CD14-positive monocyte (primary cell): ENCODE results near the gene CYLD. TPM values are rescaled to one million over a fixed set of nuclear protein-coding genes. Genes with fewer than 3 reads are reported as not detected.

Experiments
- DNase-seq, 3 donors: peaks; one replicate each; pipeline ENCODE4 v3.0.0-alpha.2; 2011 to 2022
- H2AFZ ChIP-seq: 2 replicates; pipeline ENCODE4 v1.6.0; 2012; ENCODE audit warnings: mild to moderate bottlenecking, low read depth, low read length, inconsistent platforms; ENCODE audit not compliant: insufficient read depth, poor library complexity, severe bottlenecking
- H3K27ac ChIP-seq, 2 donors: 1 replicate in 1 of 2; 2 replicates in 1 of 2; pipeline ENCODE4 v1.5.1; 2012 to 2013; ENCODE audit warnings: low read length in 2 of 2, control low read depth in 1 of 2, inconsistent platforms in 1 of 2, low read depth in 1 of 2, mild to moderate bottlenecking in 1 of 2
- H3K27me3 ChIP-seq, 2 donors: one replicate each; pipeline versions ENCODE4 v1.6.0 to v1.6.1; 2011 to 2013; ENCODE audit warnings: low read length in 2 of 2; ENCODE audit not compliant: control insufficient read depth in 2 of 2, insufficient read depth in 2 of 2
- H3K36me3 ChIP-seq, 2 donors: replicated peaks in 1 of 2; 1 replicate in 1 of 2; 2 replicates in 1 of 2; pipeline versions ENCODE4 v1.5.1 to v1.6.1; 2012 to 2013; ENCODE audit warnings: low read length in 2 of 2, control low read depth in 1 of 2, inconsistent platforms in 1 of 2, mild to moderate bottlenecking in 1 of 2; ENCODE audit not compliant: insufficient read depth in 2 of 2, control insufficient read depth in 1 of 2
- H3K4me1 ChIP-seq, 2 donors: 1 replicate in 1 of 2; 2 replicates in 1 of 2; pipeline versions ENCODE4 v1.5.1 to v1.6.1; 2012 to 2013; ENCODE audit warnings: low read length in 2 of 2, control low read depth in 1 of 2, inconsistent platforms in 1 of 2, mild to moderate bottlenecking in 1 of 2, moderate library complexity in 1 of 2; ENCODE audit not compliant: insufficient read depth in 2 of 2, control insufficient read depth in 1 of 2
- H3K4me2 ChIP-seq: replicated peaks from 2 replicates; pipeline ENCODE3; 2012; ENCODE audit warnings: low read length, moderate library complexity, mild to moderate bottlenecking; ENCODE audit not compliant: poor library complexity, severe bottlenecking; ENCODE audit errors: extremely low read depth
- H3K4me3 ChIP-seq, 3 experiments: fragments of 200-600 bp in 1 of 3; sonication (generic) in 1 of 3; replicated peaks in 1 of 3; 1 replicate in 2 of 3; 2 replicates in 1 of 3; pipeline ENCODE4 v1.5.1; 2011 to 2013; ENCODE audit warnings: low read length in 3 of 3, mild to moderate bottlenecking in 3 of 3, control low read depth in 2 of 3, low read depth in 2 of 3, inconsistent platforms in 1 of 3, moderate library complexity in 1 of 3
- H3K79me2 ChIP-seq: 2 replicates; pipeline ENCODE4 v1.6.0; 2012; ENCODE audit warnings: mild to moderate bottlenecking, control low read depth, inconsistent platforms, low read length, moderate library complexity; ENCODE audit not compliant: insufficient read depth
- H3K9ac ChIP-seq: 2 replicates; pipeline ENCODE4 v1.6.0; 2017; ENCODE audit warnings: low read length, mild to moderate bottlenecking; ENCODE audit not compliant: insufficient read depth, poor library complexity, severe bottlenecking
- H3K9me3 ChIP-seq, 2 donors: replicated peaks in 1 of 2; 1 replicate in 1 of 2; 2 replicates in 1 of 2; pipeline versions ENCODE4 v1.5.1 to v1.6.1; 2012 to 2013; ENCODE audit warnings: low read length in 2 of 2, control low read depth in 1 of 2; ENCODE audit not compliant: control insufficient read depth in 1 of 2, insufficient read depth in 1 of 2
- H4K20me1 ChIP-seq: 2 replicates; pipeline ENCODE4 v1.6.0; 2012; ENCODE audit warnings: mild to moderate bottlenecking, low read length, control low read depth, moderate library complexity; ENCODE audit not compliant: insufficient read depth
- H3K27ac Mint-ChIP-seq, 7 donors: one replicate each; pipeline ENCODE4 v1.8.0; 2020; ENCODE audit warnings: mild to moderate bottlenecking in 7 of 7, mixed read lengths in 7 of 7, moderate library complexity in 6 of 7, inconsistent platforms in 2 of 7
- H3K27me3 Mint-ChIP-seq, 3 donors: one replicate each; pipeline ENCODE4 v1.8.0; 2021 to 2022; ENCODE audit warnings: low read depth in 3 of 3, mild to moderate bottlenecking in 3 of 3, mixed read lengths in 3 of 3, moderate library complexity in 3 of 3, inconsistent platforms in 1 of 3
- H3K36me3 Mint-ChIP-seq, 2 donors: one replicate each; pipeline ENCODE4 v1.8.0; 2020; ENCODE audit warnings: mixed read lengths in 2 of 2, inconsistent platforms in 1 of 2, mild to moderate bottlenecking in 1 of 2
- H3K4me1 Mint-ChIP-seq: one replicate; pipeline ENCODE4 v1.8.0; 2020; ENCODE audit warnings: mild to moderate bottlenecking, mixed read lengths
- H3K4me3 Mint-ChIP-seq, 2 donors: one replicate each; pipeline ENCODE4 v1.8.0; 2020; ENCODE audit warnings: mild to moderate bottlenecking in 2 of 2, mixed read lengths in 2 of 2, moderate library complexity in 1 of 2
- H3K9me3 Mint-ChIP-seq, 7 donors: one replicate each; pipeline ENCODE4 v1.8.0; 2020 to 2022; ENCODE audit warnings: mixed read lengths in 7 of 7, mild to moderate bottlenecking in 6 of 7, moderate library complexity in 6 of 7, inconsistent platforms in 2 of 7
- WGBS: methylation state at CpG from one replicate; pipeline ENCODE4 v1.1.5; 2013; ENCODE audit warnings: missing lambda C conversion rate; ENCODE audit not compliant: insufficient coverage; 5-methylcytosine and 5-hydroxymethylcytosine counted together
- intact Hi-C, 2 donors: fragments of 100-400 bp; cut with micrococcal nuclease; formaldehyde crosslinking; loops; one replicate each; pipeline versions ENCODE4 v1.15.0 to v1.15.1; 2023
- polyA plus RNA-seq, 3 donors: library from polyadenylated mRNA; depleted of rRNA in 1 of 3; unstranded in 2 of 3; stranded (reverse) in 1 of 3; fragments of 300-500 nt in 2 of 3; fragments of >200 nt in 1 of 3; fragmentation: Illumina TruSeq in 2 of 3; gene quantifications; 1 replicate in 2 of 3; 2 replicates in 1 of 3; pipeline ENCODE4 v1.2.3, GENCODE V29; 2012 to 2021
- TF ChIP-seq, protein P1 (sequence below): fragments of 200-600 bp; IDR thresholded peaks from one replicate; pipeline ENCODE4 v1.8.0; 2022; ENCODE audit warnings: antibody characterized with exemption, mild to moderate bottlenecking

The CYLD gene
- polyA plus RNA-seq, 3 donors, result 32.1 to 57.9 (median 35.9) TPM

- peaks cover 0 to 2% (median 0%) of the 10 kb centered on the region in 7 donors for H3K9me3 Mint-ChIP-seq
- no peak overlapping the region for H3K27ac ChIP-seq
- H3K27me3 Mint-ChIP-seq, result peaks cover 0 to 1% (median 0%) of the 10 kb centered on the region in 3 donors
- no peaks in the 10 kb centered on the region for H3K9me3 ChIP-seq
- intact Hi-C loops, result no loop called here
- no peak overlapping the region for H2AFZ ChIP-seq
- no peaks in the 10 kb centered on the region for H4K20me1 ChIP-seq
- H3K4me3 ChIP-seq, result no peak overlapping the region
- H3K27me3 ChIP-seq, result no peaks in the 10 kb centered on the region
- H3K27ac Mint-ChIP-seq, result peak overlapping the region in 2 of 7 donors; percentile 16 to 33
- H3K36me3 ChIP-seq, result peaks cover 93 to 100% of the 10 kb centered on the region in 2 donors
- no peaks in the 10 kb centered on the region for H3K79me2 ChIP-seq
- no peaks in the 10 kb centered on the region for H3K4me1 ChIP-seq
- H3K36me3 Mint-ChIP-seq, result peaks cover 76 to 88% of the 10 kb centered on the region in 2 donors
- no peak overlapping the region for H3K4me3 Mint-ChIP-seq
- H3K9ac ChIP-seq, result no peak overlapping the region
- no peaks in the 10 kb centered on the region for H3K4me1 Mint-ChIP-seq
- H3K4me2 ChIP-seq, result no peak overlapping the region
- no peak for DNase-seq
- TF ChIP-seq, protein P1, sequence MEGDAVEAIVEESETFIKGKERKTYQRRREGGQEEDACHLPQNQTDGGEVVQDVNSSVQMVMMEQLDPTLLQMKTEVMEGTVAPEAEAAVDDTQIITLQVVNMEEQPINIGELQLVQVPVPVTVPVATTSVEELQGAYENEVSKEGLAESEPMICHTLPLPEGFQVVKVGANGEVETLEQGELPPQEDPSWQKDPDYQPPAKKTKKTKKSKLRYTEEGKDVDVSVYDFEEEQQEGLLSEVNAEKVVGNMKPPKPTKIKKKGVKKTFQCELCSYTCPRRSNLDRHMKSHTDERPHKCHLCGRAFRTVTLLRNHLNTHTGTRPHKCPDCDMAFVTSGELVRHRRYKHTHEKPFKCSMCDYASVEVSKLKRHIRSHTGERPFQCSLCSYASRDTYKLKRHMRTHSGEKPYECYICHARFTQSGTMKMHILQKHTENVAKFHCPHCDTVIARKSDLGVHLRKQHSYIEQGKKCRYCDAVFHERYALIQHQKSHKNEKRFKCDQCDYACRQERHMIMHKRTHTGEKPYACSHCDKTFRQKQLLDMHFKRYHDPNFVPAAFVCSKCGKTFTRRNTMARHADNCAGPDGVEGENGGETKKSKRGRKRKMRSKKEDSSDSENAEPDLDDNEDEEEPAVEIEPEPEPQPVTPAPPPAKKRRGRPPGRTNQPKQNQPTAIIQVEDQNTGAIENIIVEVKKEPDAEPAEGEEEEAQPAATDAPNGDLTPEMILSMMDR, result no peak
These were observed 47.9 kb downstream of the CYLD start for GRCh38 chr16:50789757-50790156.

DNA sequence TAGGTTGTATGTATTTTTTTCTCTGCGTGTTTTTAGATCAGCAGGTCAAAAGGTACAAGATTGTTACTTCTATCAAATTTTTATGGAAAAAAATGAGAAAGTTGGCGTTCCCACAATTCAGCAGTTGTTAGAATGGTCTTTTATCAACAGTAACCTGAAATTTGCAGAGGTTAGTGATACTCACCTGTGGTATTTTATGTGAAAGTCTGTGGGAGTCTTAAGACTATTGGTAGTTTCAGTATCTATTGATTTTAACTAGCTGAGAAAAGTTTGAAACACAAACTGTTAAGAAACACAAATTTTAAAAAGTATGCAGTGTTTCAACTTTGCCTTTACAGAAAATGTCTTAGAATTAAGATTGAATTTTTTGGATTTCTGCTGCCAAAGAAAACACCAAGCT lies 49.6 kb downstream of the CYLD start:
- intact Hi-C loops, result no loop called here
- Histone ChIP-seq H3K4me2 (no peak overlapping the region), H3K9ac (no peak overlapping the region), H3K4me1 (no peaks in the 10 kb centered on the region), H3K9me3 (no peaks in the 10 kb centered on the region), H2AFZ (no peak overlapping the region), H3K27me3 (no peaks in the 10 kb centered on the region), H3K36me3 (peaks cover 95 to 100% of the 10 kb centered on the region in 2 donors), H3K4me3 (no peak overlapping the region), H3K27ac (no peak overlapping the region), H3K79me2 (no peaks in the 10 kb centered on the region), H4K20me1 (no peaks in the 10 kb centered on the region)
- H3K36me3 Mint-ChIP-seq, result peaks cover 79 to 88% of the 10 kb centered on the region in 2 donors
- no peak overlapping the region for H3K27ac Mint-ChIP-seq
- no peak overlapping the region for H3K4me3 Mint-ChIP-seq
- H3K9me3 Mint-ChIP-seq, result peaks cover 0 to 2% (median 0%) of the 10 kb centered on the region in 7 donors
- no CpG with 5 or more reads among the region's 2 CpGs for WGBS
- H3K4me1 Mint-ChIP-seq, result no peaks in the 10 kb centered on the region
- no peak for DNase-seq
- TF ChIP-seq, protein P1, result no peak
- peaks cover 0 to 1% (median 0%) of the 10 kb centered on the region in 3 donors for H3K27me3 Mint-ChIP-seq
